ENCODE data around the gene CCL22. TPM values are rescaled to one million over a fixed set of nuclear protein-coding genes. Genes with fewer than 3 reads are reported as not detected.

Gene CCL22
- total RNA-seq, 1 experiment from 2014 or later, result 0.66 TPM

DNA sequence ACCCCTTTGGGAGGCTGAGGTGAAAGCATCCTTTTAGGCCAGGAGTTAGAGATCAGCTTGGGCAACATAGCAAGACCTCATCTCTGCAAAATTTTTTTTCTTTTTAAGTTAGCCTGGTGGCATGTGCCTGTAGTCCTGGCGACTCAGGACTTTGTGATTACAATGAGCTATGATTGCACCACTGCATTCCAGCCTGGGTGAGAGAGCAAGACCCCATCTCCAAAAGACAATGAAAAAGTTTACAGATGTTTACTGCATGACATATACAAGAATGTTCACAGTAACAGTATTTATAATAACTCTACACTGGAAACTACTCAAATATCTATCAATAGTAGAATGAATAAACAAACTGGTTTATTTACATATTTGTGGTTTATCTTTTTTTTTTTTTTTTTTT is 33.1 kb upstream of the CCL22 start:
- Histone ChIP-seq H3K9me3 (ENCODE audit: control insufficient read depth in 1 of 2, insufficient read depth in 1 of 2, low read depth in 1 of 2, low read length in 2 of 2) (no peaks in the 10 kb centered on the region), H3K4me3 (replicated peaks in 1 of 2; ENCODE audit: low read depth in 1 of 2, low read length in 2 of 2) (no peak overlapping the region), H3K27ac (ENCODE audit: low read depth, low read length) (no peak overlapping the region), H2AFZ (ENCODE audit: low read depth, low read length, poor library complexity, severe bottlenecking) (no peak overlapping the region), H3K79me2 (ENCODE audit: insufficient read depth, low read length) (no peaks in the 10 kb centered on the region), H4K20me1 (ENCODE audit: insufficient read depth) (no peaks in the 10 kb centered on the region), H3K4me1 (ENCODE audit: control insufficient read depth in 1 of 2, insufficient read depth in 2 of 2, low read length in 2 of 2) (no peaks in the 10 kb centered on the region), H3K9ac (ENCODE audit: low read length) (no peak overlapping the region), H3K27me3 (ENCODE audit: insufficient read depth, low read length) (no peaks in the 10 kb centered on the region), H3K4me2 (ENCODE audit: low read length) (no peak overlapping the region), H3K9me2 (ENCODE audit: insufficient read depth) (no peaks in the 10 kb centered on the region), H3K36me3 (ENCODE audit: control insufficient read depth in 1 of 2, insufficient read depth in 2 of 2, low read length in 2 of 2) (no peaks in the 10 kb centered on the region)
- RAD21 ChIA-PET (ENCODE audit: low non-redundant PET in 1 of 2, low total read pairs in 2 of 2, uncharacterized antibody in 2 of 2, unreplicated experiment in 2 of 2), result no interaction called here
- POLR2A ChIA-PET, result interaction anchor here (0.7 to 1.0 kb wide), 2 partner anchors 9 to 89 kb away, joined by 3 to 4 read pairs; no protein-coding TSS in a partner anchor
- DNase-seq (ENCODE audit: low read depth, low spot score), result no peak
- intact Hi-C loops (cut with micrococcal nuclease), result no loop called here
- CTCF ChIA-PET, result no interaction called here
- BruUV-seq (replicated peaks), result no TSS peak
- no peak for TF ChIP-seq POLR2AphosphoS5 (IDR thresholded peaks at IDR 0.05; ENCODE audit: low read depth, low read length)
- no peak for TF ChIP-seq SP1 (IDR thresholded peaks at IDR 0.05; ENCODE audit: low read depth)
- TF ChIP-seq, protein P1, sequence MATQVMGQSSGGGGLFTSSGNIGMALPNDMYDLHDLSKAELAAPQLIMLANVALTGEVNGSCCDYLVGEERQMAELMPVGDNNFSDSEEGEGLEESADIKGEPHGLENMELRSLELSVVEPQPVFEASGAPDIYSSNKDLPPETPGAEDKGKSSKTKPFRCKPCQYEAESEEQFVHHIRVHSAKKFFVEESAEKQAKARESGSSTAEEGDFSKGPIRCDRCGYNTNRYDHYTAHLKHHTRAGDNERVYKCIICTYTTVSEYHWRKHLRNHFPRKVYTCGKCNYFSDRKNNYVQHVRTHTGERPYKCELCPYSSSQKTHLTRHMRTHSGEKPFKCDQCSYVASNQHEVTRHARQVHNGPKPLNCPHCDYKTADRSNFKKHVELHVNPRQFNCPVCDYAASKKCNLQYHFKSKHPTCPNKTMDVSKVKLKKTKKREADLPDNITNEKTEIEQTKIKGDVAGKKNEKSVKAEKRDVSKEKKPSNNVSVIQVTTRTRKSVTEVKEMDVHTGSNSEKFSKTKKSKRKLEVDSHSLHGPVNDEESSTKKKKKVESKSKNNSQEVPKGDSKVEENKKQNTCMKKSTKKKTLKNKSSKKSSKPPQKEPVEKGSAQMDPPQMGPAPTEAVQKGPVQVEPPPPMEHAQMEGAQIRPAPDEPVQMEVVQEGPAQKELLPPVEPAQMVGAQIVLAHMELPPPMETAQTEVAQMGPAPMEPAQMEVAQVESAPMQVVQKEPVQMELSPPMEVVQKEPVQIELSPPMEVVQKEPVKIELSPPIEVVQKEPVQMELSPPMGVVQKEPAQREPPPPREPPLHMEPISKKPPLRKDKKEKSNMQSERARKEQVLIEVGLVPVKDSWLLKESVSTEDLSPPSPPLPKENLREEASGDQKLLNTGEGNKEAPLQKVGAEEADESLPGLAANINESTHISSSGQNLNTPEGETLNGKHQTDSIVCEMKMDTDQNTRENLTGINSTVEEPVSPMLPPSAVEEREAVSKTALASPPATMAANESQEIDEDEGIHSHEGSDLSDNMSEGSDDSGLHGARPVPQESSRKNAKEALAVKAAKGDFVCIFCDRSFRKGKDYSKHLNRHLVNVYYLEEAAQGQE (IDR thresholded peaks at IDR 0.05; ENCODE audit: low read depth), result no peak
- TF ChIP-seq EGR1 (IDR thresholded peaks at IDR 0.05; ENCODE audit: low read depth), result no peak
- TF ChIP-seq ZNF274 (IDR thresholded peaks at IDR 0.05; ENCODE audit: low read depth, low read length), result no peak
- TF ChIP-seq EZH2 (IDR thresholded peaks at IDR 0.05), result no peak
- no peak for TF ChIP-seq CEBPB (IDR thresholded peaks at IDR 0.05; ENCODE audit: low read depth)
- TF ChIP-seq RAD21 (IDR thresholded peaks at IDR 0.05; ENCODE audit: low read depth), result no peak
- no peak for TF ChIP-seq ELF1 (IDR thresholded peaks at IDR 0.05; ENCODE audit: borderline replicate concordance, low read depth)
- TF ChIP-seq, protein P2, sequence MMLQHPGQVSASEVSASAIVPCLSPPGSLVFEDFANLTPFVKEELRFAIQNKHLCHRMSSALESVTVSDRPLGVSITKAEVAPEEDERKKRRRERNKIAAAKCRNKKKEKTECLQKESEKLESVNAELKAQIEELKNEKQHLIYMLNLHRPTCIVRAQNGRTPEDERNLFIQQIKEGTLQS (IDR thresholded peaks at IDR 0.05), result no peak
- no peak for TF ChIP-seq JUND (IDR thresholded peaks at IDR 0.05)
- TF ChIP-seq CBX3 (IDR thresholded peaks at IDR 0.05; ENCODE audit: low read depth), result no peak
- no peak for TF ChIP-seq EZH2phosphoT487 (IDR thresholded peaks at IDR 0.05; ENCODE audit: borderline replicate concordance)
- ATAC-seq, result no peak
